Measurements from ENCODE around the gene NCKIPSD. TPM values are rescaled to one million over a fixed set of nuclear protein-coding genes. Genes with fewer than 3 reads are reported as not detected.

NCKIPSD gene
- total RNA-seq, 2 donors from 2014 or later = 14.6 to 17.2 TPM

- ATAC-seq (peak; percentile 45), DNase-seq (peak; percentile 65 to 74 (median 66))
- peak overlapping the region; percentile 66 for H3K4me3 Mint-ChIP-seq
- H3K9me3 ChIP-seq (ENCODE audit: control insufficient read depth, low read length, poor library complexity, severe bottlenecking) = no peaks in the 10 kb centered on the region
- peaks cover 11% of the 10 kb centered on the region for H3K27me3 Mint-ChIP-seq
- peaks cover 8% of the 10 kb centered on the region for H3K4me1 Mint-ChIP-seq
- H3K36me3 Mint-ChIP-seq (ENCODE audit: low read depth) = no peaks in the 10 kb centered on the region
- H3K27ac Mint-ChIP-seq = peak overlapping the region; percentile 74
Measured at GRCh38 chr3:48661501-48662144, 24.1 kb downstream of the NCKIPSD start.

- DNase-seq = no peak
- no peaks in the 10 kb centered on the region for H3K9me3 ChIP-seq (ENCODE audit: control insufficient read depth, low read length, poor library complexity, severe bottlenecking)
- H3K36me3 Mint-ChIP-seq (ENCODE audit: low read depth) = no peaks in the 10 kb centered on the region
- peaks cover 8% of the 10 kb centered on the region for H3K4me1 Mint-ChIP-seq
- H3K27me3 Mint-ChIP-seq = peaks cover 11% of the 10 kb centered on the region
- H3K4me3 Mint-ChIP-seq = no peak overlapping the region
- no peak for ATAC-seq
- H3K27ac Mint-ChIP-seq = peak overlapping the region; percentile 74
Measured at GRCh38 chr3:48660800-48661400, 24.8 kb downstream of the NCKIPSD start.

- no peaks in the 10 kb centered on the region for H3K9me3 ChIP-seq (ENCODE audit: control insufficient read depth, low read length, poor library complexity, severe bottlenecking)
- Mint-ChIP-seq H3K4me1 (peaks cover 12% of the 10 kb centered on the region), H3K27ac (no peak overlapping the region), H3K27me3 (no peaks in the 10 kb centered on the region), H3K36me3 (ENCODE audit: low read depth) (no peaks in the 10 kb centered on the region), H3K4me3 (peak overlapping the region; percentile 86)
- ATAC-seq (peak; percentile 3), DNase-seq (no peak)
Measured at GRCh38 chr3:48656841-48657281, 28.9 kb downstream of the NCKIPSD start.

- H3K4me1 Mint-ChIP-seq = peaks cover 12% of the 10 kb centered on the region
- H3K36me3 Mint-ChIP-seq (ENCODE audit: low read depth) = no peaks in the 10 kb centered on the region
- ATAC-seq (peak; percentile 88), DNase-seq (peak; percentile 78 to 84 (median 79))
- peak overlapping the region; percentile 19 for H3K27ac Mint-ChIP-seq
- peak overlapping the region; percentile 86 for H3K4me3 Mint-ChIP-seq
- H3K9me3 ChIP-seq (ENCODE audit: control insufficient read depth, low read length, poor library complexity, severe bottlenecking) = no peaks in the 10 kb centered on the region
- no peaks in the 10 kb centered on the region for H3K27me3 Mint-ChIP-seq
Measured at GRCh38 chr3:48656061-48656840, 29.5 kb downstream of the NCKIPSD start.

GRCh38 chr3:48655606-48656005, 30.1 kb downstream of the NCKIPSD start:
- Mint-ChIP-seq H3K27me3 (no peaks in the 10 kb centered on the region), H3K4me1 (peaks cover 15% of the 10 kb centered on the region), H3K27ac (peak overlapping the region; percentile 19), H3K36me3 (ENCODE audit: low read depth) (no peaks in the 10 kb centered on the region), H3K4me3 (peak overlapping the region; percentile 86)
- DNase-seq (peak in 2 of 3 donors; percentile 24 to 26), ATAC-seq (peak; percentile 35)
- no peaks in the 10 kb centered on the region for H3K9me3 ChIP-seq (ENCODE audit: control insufficient read depth, low read length, poor library complexity, severe bottlenecking)

- ATAC-seq = no peak
Measured at GRCh38 chr3:48655063-48655462, 30.7 kb downstream of the NCKIPSD start.

GRCh38 chr3:48652923-48653715, 32.6 kb downstream of the NCKIPSD start:
- DNase-seq = no peak
- H3K4me3 Mint-ChIP-seq = peak overlapping the region; percentile 8
- ATAC-seq = no peak
- H3K4me1 Mint-ChIP-seq = peaks cover 17% of the 10 kb centered on the region
- no peaks in the 10 kb centered on the region for H3K36me3 Mint-ChIP-seq (ENCODE audit: low read depth)
- H3K27me3 Mint-ChIP-seq = no peaks in the 10 kb centered on the region
- no peak overlapping the region for H3K27ac Mint-ChIP-seq
- H3K9me3 ChIP-seq (ENCODE audit: control insufficient read depth, low read length, poor library complexity, severe bottlenecking) = no peaks in the 10 kb centered on the region

More at GRCh38 chr3:48655063-48655462, 30.7 kb downstream of the NCKIPSD start:
- H3K36me3 Mint-ChIP-seq (ENCODE audit: low read depth) = no peaks in the 10 kb centered on the region
- no peak for DNase-seq
- no peaks in the 10 kb centered on the region for H3K9me3 ChIP-seq (ENCODE audit: control insufficient read depth, low read length, poor library complexity, severe bottlenecking)
- peak overlapping the region; percentile 86 for H3K4me3 Mint-ChIP-seq
- peaks cover 15% of the 10 kb centered on the region for H3K4me1 Mint-ChIP-seq
- H3K27me3 Mint-ChIP-seq = no peaks in the 10 kb centered on the region
- peak overlapping the region; percentile 19 for H3K27ac Mint-ChIP-seq

GRCh38 chr3:48651771-48652170, 33.9 kb downstream of the NCKIPSD start:
- no peaks in the 10 kb centered on the region for H3K9me3 ChIP-seq (ENCODE audit: control insufficient read depth, low read length, poor library complexity, severe bottlenecking)
- no peak for DNase-seq
- peaks cover 17% of the 10 kb centered on the region for H3K4me1 Mint-ChIP-seq
- H3K36me3 Mint-ChIP-seq (ENCODE audit: low read depth) = no peaks in the 10 kb centered on the region
- no peak overlapping the region for H3K4me3 Mint-ChIP-seq
- H3K27me3 Mint-ChIP-seq = no peaks in the 10 kb centered on the region
- H3K27ac Mint-ChIP-seq = no peak overlapping the region
- no peak for ATAC-seq

GRCh38 chr3:48650723-48651122, 35.0 kb downstream of the NCKIPSD start:
- no peaks in the 10 kb centered on the region for H3K36me3 Mint-ChIP-seq (ENCODE audit: low read depth)
- peaks cover 17% of the 10 kb centered on the region for H3K4me1 Mint-ChIP-seq
- H3K27ac Mint-ChIP-seq = no peak overlapping the region
- no peaks in the 10 kb centered on the region for H3K9me3 ChIP-seq (ENCODE audit: control insufficient read depth, low read length, poor library complexity, severe bottlenecking)
- no peak for DNase-seq
- no peak overlapping the region for H3K4me3 Mint-ChIP-seq
- H3K27me3 Mint-ChIP-seq = no peaks in the 10 kb centered on the region
- no peak for ATAC-seq

GRCh38 chr3:48648188-48648850, 37.4 kb downstream of the NCKIPSD start:
- Mint-ChIP-seq H3K4me3 (no peak overlapping the region), H3K4me1 (peaks cover 7% of the 10 kb centered on the region), H3K36me3 (ENCODE audit: low read depth) (peaks cover 5% of the 10 kb centered on the region), H3K27ac (no peak overlapping the region), H3K27me3 (no peaks in the 10 kb centered on the region)
- no peaks in the 10 kb centered on the region for H3K9me3 ChIP-seq (ENCODE audit: control insufficient read depth, low read length, poor library complexity, severe bottlenecking)
- ATAC-seq (no peak), DNase-seq (no peak)

- Mint-ChIP-seq H3K36me3 (ENCODE audit: low read depth) (peaks cover 5% of the 10 kb centered on the region), H3K27ac (no peak overlapping the region), H3K4me3 (no peak overlapping the region), H3K4me1 (peaks cover 7% of the 10 kb centered on the region), H3K27me3 (no peaks in the 10 kb centered on the region)
- H3K9me3 ChIP-seq (ENCODE audit: control insufficient read depth, low read length, poor library complexity, severe bottlenecking) = no peaks in the 10 kb centered on the region
- DNase-seq (no peak), ATAC-seq (no peak)
Measured at GRCh38 chr3:48647714-48648113, 38.0 kb downstream of the NCKIPSD start.

- H3K4me1 Mint-ChIP-seq = peaks cover 4% of the 10 kb centered on the region
- no peak overlapping the region for H3K4me3 Mint-ChIP-seq
- H3K9me3 ChIP-seq (ENCODE audit: control insufficient read depth, low read length, poor library complexity, severe bottlenecking) = no peaks in the 10 kb centered on the region
- DNase-seq = no peak
- ATAC-seq = no peak
- H3K36me3 Mint-ChIP-seq (ENCODE audit: low read depth) = peaks cover 5% of the 10 kb centered on the region
- H3K27me3 Mint-ChIP-seq = no peaks in the 10 kb centered on the region
- H3K27ac Mint-ChIP-seq = peak overlapping the region; percentile 37
Measured at GRCh38 chr3:48644898-48645760, 40.6 kb downstream of the NCKIPSD start.
